Fibroblast of lung (primary cell): ENCODE results near the gene TMEM187. TPM values are rescaled to one million over a fixed set of nuclear protein-coding genes. Genes with fewer than 3 reads are reported as not detected.
A peak's percentile ranks its signal among the peaks of the same experiment; 100 is the strongest.

ENCODE experiments used
- DNase-seq, 2 donors: peaks; one replicate each; pipeline versions ENCODE4 v3.0.0 to v3.0.0-alpha.2; 2010; ENCODE audit warnings: low read depth in 2 of 2
- H2AFZ ChIP-seq: 2 replicates; pipeline ENCODE4 v1.5.1; 2012; ENCODE audit warnings: low read length, control low read depth, inconsistent platforms
- H3K27ac ChIP-seq: 2 replicates; pipeline ENCODE4 v1.5.1; 2011; ENCODE audit warnings: low read length, control low read depth; ENCODE audit not compliant: insufficient read depth
- H3K27me3 ChIP-seq: 2 replicates; pipeline ENCODE4 v1.5.1; 2011; ENCODE audit warnings: mild to moderate bottlenecking, low read length; ENCODE audit not compliant: control insufficient read depth, insufficient read depth
- H3K36me3 ChIP-seq: 2 replicates; pipeline ENCODE4 v1.5.1; 2011; ENCODE audit warnings: low read length; ENCODE audit not compliant: control insufficient read depth, insufficient read depth
- H3K4me1 ChIP-seq: 2 replicates; pipeline ENCODE4 v1.5.1; 2011; ENCODE audit warnings: low read length; ENCODE audit not compliant: control insufficient read depth, insufficient read depth; ENCODE audit errors: extremely low read depth
- H3K4me2 ChIP-seq: 2 replicates; pipeline ENCODE4 v1.5.1; 2011; ENCODE audit warnings: low read length, control low read depth; ENCODE audit not compliant: insufficient read depth; ENCODE audit errors: extremely low read depth
- H3K4me3 ChIP-seq, 4 experiments: fragments of 200-600 bp in 1 of 4; sonication (generic) in 1 of 4; replicated peaks in 1 of 4; 2 replicates each; pipeline ENCODE4 v1.5.1; 2011 to 2016; ENCODE audit warnings: low read length in 4 of 4, low read depth in 3 of 4, mild to moderate bottlenecking in 3 of 4, control low read depth in 2 of 4, inconsistent platforms in 1 of 4, mixed read lengths in 1 of 4; ENCODE audit not compliant: insufficient read depth in 1 of 4; ENCODE audit errors: control extremely low read depth in 1 of 4
- H3K79me2 ChIP-seq: 2 replicates; pipeline ENCODE4 v1.5.1; 2012; ENCODE audit warnings: mild to moderate bottlenecking, low read length, inconsistent platforms; ENCODE audit not compliant: control insufficient read depth, insufficient read depth
- H3K9ac ChIP-seq: 2 replicates; pipeline ENCODE4 v1.5.1; 2011; ENCODE audit warnings: mild to moderate bottlenecking, low read length, control low read depth; ENCODE audit not compliant: insufficient read depth
- H3K9me3 ChIP-seq: 2 replicates; pipeline ENCODE4 v1.5.1; 2012; ENCODE audit warnings: low read depth, low read length; ENCODE audit not compliant: control insufficient read depth, insufficient read depth
- H4K20me1 ChIP-seq: 2 replicates; pipeline ENCODE4 v1.5.1; 2011; ENCODE audit warnings: low read length; ENCODE audit not compliant: control insufficient read depth, insufficient read depth; ENCODE audit errors: extremely low read depth
- EZH2 ChIP-seq: IDR thresholded peaks from 2 replicates; pipeline ENCODE4 v1.5.1; 2012; ENCODE audit warnings: low read length, control low read depth, mild to moderate bottlenecking; ENCODE audit errors: missing control alignments
- polyA plus RNA-seq, 2 donors: library from polyadenylated mRNA; depleted of rRNA in 1 of 2; stranded (reverse) in 1 of 2; unstranded in 1 of 2; fragments of >200 nt; gene quantifications; 2 replicates each; pipeline ENCODE4 v1.2.1, GENCODE V29; 2011 to 2012; ENCODE audit warnings: missing spikeins in 1 of 2
- total RNA-seq: library from RNA; depleted of rRNA; stranded (reverse); fragments of >200 nt; gene quantifications from 2 replicates; pipeline ENCODE4 v1.2.1, GENCODE V29; 2014
- TF ChIP-seq, protein P1 (sequence below), 2 donors: IDR thresholded peaks in 1 of 2; conservative IDR thresholded peaks in 1 of 2; 1 replicate in 1 of 2; 2 replicates in 1 of 2; pipeline ENCODE4 v1.5.1; 2011 to 2012; ENCODE audit warnings: low read length in 2 of 2, control low read depth in 1 of 2, inconsistent platforms in 1 of 2, low read depth in 1 of 2, mild to moderate bottlenecking in 1 of 2

Gene TMEM187
- total and polyA plus RNA-seq, 2 donors (not counting 1 experiment from before 2014, with no cell fraction given): 4.6 to 8.3 TPM

DNA sequence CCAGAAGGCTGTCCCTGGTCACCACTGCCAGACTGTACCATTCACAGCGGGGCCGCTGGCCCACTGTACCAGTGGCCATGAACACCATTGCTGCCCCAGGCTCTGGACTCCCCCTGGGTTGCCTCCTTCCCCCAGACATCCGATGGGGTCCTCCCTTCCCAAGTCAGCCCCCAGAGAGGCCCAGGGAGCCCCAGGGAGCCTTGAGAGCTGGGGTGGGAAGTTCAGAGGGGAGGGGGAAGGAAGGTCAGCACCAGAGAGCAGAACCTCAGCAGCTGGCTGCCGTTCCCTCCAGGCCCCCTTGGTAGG, 46.0 kb upstream of the TMEM187 start:
- H3K79me2 ChIP-seq: no peaks in the 10 kb centered on the region
- H3K27me3 ChIP-seq: no peaks in the 10 kb centered on the region
- H3K9ac ChIP-seq: no peak overlapping the region
- TF ChIP-seq EZH2: no peak
- TF ChIP-seq, protein P1, sequence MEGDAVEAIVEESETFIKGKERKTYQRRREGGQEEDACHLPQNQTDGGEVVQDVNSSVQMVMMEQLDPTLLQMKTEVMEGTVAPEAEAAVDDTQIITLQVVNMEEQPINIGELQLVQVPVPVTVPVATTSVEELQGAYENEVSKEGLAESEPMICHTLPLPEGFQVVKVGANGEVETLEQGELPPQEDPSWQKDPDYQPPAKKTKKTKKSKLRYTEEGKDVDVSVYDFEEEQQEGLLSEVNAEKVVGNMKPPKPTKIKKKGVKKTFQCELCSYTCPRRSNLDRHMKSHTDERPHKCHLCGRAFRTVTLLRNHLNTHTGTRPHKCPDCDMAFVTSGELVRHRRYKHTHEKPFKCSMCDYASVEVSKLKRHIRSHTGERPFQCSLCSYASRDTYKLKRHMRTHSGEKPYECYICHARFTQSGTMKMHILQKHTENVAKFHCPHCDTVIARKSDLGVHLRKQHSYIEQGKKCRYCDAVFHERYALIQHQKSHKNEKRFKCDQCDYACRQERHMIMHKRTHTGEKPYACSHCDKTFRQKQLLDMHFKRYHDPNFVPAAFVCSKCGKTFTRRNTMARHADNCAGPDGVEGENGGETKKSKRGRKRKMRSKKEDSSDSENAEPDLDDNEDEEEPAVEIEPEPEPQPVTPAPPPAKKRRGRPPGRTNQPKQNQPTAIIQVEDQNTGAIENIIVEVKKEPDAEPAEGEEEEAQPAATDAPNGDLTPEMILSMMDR (conservative IDR thresholded peaks at IDR 0.05 in 1 of 2, IDR thresholded peaks at IDR 0.05 in 1 of 2; ENCODE audit: low read depth in 1 of 2, low read length in 2 of 2): no peak
- H3K4me2 ChIP-seq: no peak overlapping the region
- no peak for DNase-seq
- no peaks in the 10 kb centered on the region for H4K20me1 ChIP-seq
- no peaks in the 10 kb centered on the region for H3K9me3 ChIP-seq
- peaks cover 4% of the 10 kb centered on the region for H3K36me3 ChIP-seq
- peaks cover 7% of the 10 kb centered on the region for H3K4me1 ChIP-seq
- no peak overlapping the region for H3K27ac ChIP-seq
- H2AFZ ChIP-seq: no peak overlapping the region
- H3K4me3 ChIP-seq: no peak overlapping the region

DNA sequence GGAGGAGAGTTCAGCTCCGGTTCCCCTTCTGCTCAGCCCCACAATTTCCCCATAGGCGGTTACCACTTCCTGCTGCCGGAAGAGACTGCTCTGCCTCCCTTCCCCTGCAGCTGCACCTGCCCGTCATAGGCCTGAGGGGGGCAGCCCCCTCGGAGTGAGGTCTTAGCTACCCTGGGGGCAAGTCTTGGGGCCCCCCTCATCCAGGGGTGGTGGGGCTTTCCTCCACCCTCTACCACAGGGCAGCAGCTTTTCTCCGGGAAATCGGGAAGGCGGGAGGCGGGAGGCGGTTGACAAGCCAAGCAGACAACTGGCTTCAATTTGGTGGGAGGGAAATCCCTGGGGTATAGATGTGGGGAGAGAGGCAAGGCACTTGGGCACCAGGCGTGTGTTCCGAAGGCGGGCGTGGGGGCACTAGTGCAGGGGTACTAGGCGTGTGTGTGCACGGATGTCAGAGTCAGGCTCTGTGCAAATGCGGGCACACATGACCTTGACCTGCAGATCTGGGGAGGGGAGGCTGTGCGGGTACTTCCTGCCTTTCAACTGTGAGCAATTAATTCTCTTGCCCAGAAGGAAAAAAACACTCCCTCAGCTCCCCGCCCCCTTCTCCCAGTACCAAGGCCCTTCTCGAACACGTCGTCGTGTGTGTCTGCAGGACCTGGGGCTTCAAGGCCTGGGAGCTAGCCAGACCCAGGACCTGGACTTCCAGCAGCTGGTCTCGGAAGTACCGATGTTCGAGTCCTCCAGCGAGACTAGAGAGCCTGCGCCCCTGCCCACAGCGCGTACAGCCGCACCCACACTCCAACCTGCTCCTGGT, 45.5 kb upstream of the TMEM187 start:
- H3K9me3 ChIP-seq: no peaks in the 10 kb centered on the region
- no peaks in the 10 kb centered on the region for H3K27me3 ChIP-seq
- peaks cover 7% of the 10 kb centered on the region for H3K4me1 ChIP-seq
- TF ChIP-seq EZH2: no peak
- TF ChIP-seq, protein P1 (conservative IDR thresholded peaks at IDR 0.05 in 1 of 2, IDR thresholded peaks at IDR 0.05 in 1 of 2; ENCODE audit: low read depth in 1 of 2, low read length in 2 of 2): no peak
- peak overlapping the region; percentile 88 for H3K27ac ChIP-seq
- peak overlapping the region; percentile 83 for H3K9ac ChIP-seq
- peak in 1 of 2 donors; percentile 30 for DNase-seq
- H3K79me2 ChIP-seq: no peaks in the 10 kb centered on the region
- no peak overlapping the region for H2AFZ ChIP-seq
- no peaks in the 10 kb centered on the region for H4K20me1 ChIP-seq
- H3K4me3 ChIP-seq: peak overlapping the region; percentile 47 to 67 (median 56)
- peak overlapping the region; percentile 92 for H3K4me2 ChIP-seq
- peaks cover 6% of the 10 kb centered on the region for H3K36me3 ChIP-seq

DNA sequence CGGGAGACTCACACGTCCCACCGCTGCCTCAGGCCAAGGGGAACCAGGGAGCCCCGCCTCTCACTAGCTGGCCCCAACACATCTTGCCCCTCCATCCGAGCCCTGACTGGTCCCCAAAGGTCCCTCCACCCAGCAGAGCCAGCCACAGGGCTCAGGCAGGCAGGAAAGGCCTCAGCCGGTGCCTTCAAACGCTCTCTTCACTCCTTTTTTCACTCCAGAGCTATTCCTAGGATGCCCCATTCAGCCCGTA, 45.0 kb upstream of the TMEM187 start:
- Histone ChIP-seq H3K4me2 (peak overlapping the region; percentile 92), H3K36me3 (peaks cover 10% of the 10 kb centered on the region), H2AFZ (no peak overlapping the region), H3K9me3 (no peaks in the 10 kb centered on the region), H3K27ac (peak overlapping the region; percentile 88), H3K9ac (peak overlapping the region; percentile 83), H3K4me3 (peak overlapping the region; percentile 47 to 67 (median 56)), H3K4me1 (peaks cover 7% of the 10 kb centered on the region), H3K79me2 (no peaks in the 10 kb centered on the region), H4K20me1 (no peaks in the 10 kb centered on the region), H3K27me3 (no peaks in the 10 kb centered on the region)
- no peak for DNase-seq
- TF ChIP-seq, protein P1 (conservative IDR thresholded peaks at IDR 0.05 in 1 of 2, IDR thresholded peaks at IDR 0.05 in 1 of 2; ENCODE audit: low read depth in 1 of 2, low read length in 2 of 2): no peak
- no peak for TF ChIP-seq EZH2
